SJSA1 (cell line): ENCODE data around the gene ADGRG7. TPM values are rescaled to one million over a fixed set of nuclear protein-coding genes. Genes with fewer than 3 reads are reported as not detected.
"Not testable (repeated sequence)": the region's sequence is repeated elsewhere in the genome, so short reads cannot be mapped to it uniquely, and the experiment has no call there.

Source experiments
- DNase-seq, 2 experiments: peaks; one replicate each; pipeline ENCODE4 v3.0.0-alpha.2; 2015 to 2020; ENCODE audit warnings: low spot score in 2 of 2, low read depth in 1 of 2
- H3K27ac ChIP-seq: fragments of 250-450 bp; sonication (Bioruptor Pico); 2 replicates; pipeline ENCODE4 v1.5.1; 2020; ENCODE audit warnings: mild to moderate bottlenecking, moderate library complexity
- H3K27me3 ChIP-seq: fragments of 250-450 bp; sonication (Bioruptor Pico); replicated peaks from 2 replicates; pipeline ENCODE4 v1.5.1; 2020; ENCODE audit warnings: mild to moderate bottlenecking, moderate library complexity
- H3K36me3 ChIP-seq: fragments of 250-450 bp; sonication (Bioruptor Pico); 2 replicates; pipeline ENCODE4 v1.5.1; 2020; ENCODE audit warnings: mild to moderate bottlenecking
- H3K4me1 ChIP-seq: fragments of 250-450 bp; sonication (Bioruptor Pico); replicated peaks from 2 replicates; pipeline ENCODE4 v1.6.1; 2021; ENCODE audit warnings: mild to moderate bottlenecking
- H3K4me3 ChIP-seq: fragments of 250-450 bp; sonication (Bioruptor Pico); 2 replicates; pipeline ENCODE4 v1.5.1; 2020; ENCODE audit warnings: mild to moderate bottlenecking
- H3K9me3 ChIP-seq: fragments of 250-450 bp; sonication (Bioruptor Pico); replicated peaks from 2 replicates; pipeline ENCODE4 v1.5.1; 2020; ENCODE audit warnings: mild to moderate bottlenecking
- total RNA-seq: library from RNA; depleted of rRNA; stranded (reverse); fragments of >200 nt; shearing (Covaris generic); gene quantifications from 2 replicates; pipeline ENCODE4 v1.2.3, GENCODE V29; 2014

The ADGRG7 gene
- total RNA-seq, 1 experiment from 2014 or later, result not detected

- no peak overlapping the region for H3K27ac ChIP-seq
- H3K4me3 ChIP-seq, result no peak overlapping the region
- no peaks in the 10 kb centered on the region for H3K9me3 ChIP-seq
- H3K36me3 ChIP-seq, result no peaks in the 10 kb centered on the region
- H3K27me3 ChIP-seq, result no peaks in the 10 kb centered on the region
- DNase-seq, result no peak
- no peaks in the 10 kb centered on the region for H3K4me1 ChIP-seq
These were observed 32.2 kb downstream of the ADGRG7 start for GRCh38 chr3:100641471-100642032.

- no peaks in the 10 kb centered on the region for H3K36me3 ChIP-seq
- DNase-seq, result no peak
- no peak overlapping the region for H3K27ac ChIP-seq
- peaks cover 4% of the 10 kb centered on the region; the same call in 1 of the 2 replicates for H3K4me1 ChIP-seq
- H3K4me3 ChIP-seq, result no peak overlapping the region
- no peaks in the 10 kb centered on the region for H3K27me3 ChIP-seq
- H3K9me3 ChIP-seq, result no peaks in the 10 kb centered on the region
These were observed 36.5 kb downstream of the ADGRG7 start for GRCh38 chr3:100645913-100646312.

GRCh38 chr3:100647171-100647570 lies 37.8 kb downstream of the ADGRG7 start:
- H3K4me3 ChIP-seq, result no peak overlapping the region
- peaks cover 8% of the 10 kb centered on the region; the same call in 1 of the 2 replicates for H3K4me1 ChIP-seq
- no peaks in the 10 kb centered on the region for H3K36me3 ChIP-seq
- H3K9me3 ChIP-seq, result no peaks in the 10 kb centered on the region
- H3K27me3 ChIP-seq, result no peaks in the 10 kb centered on the region
- no peak for DNase-seq
- H3K27ac ChIP-seq, result no peak overlapping the region

GRCh38 chr3:100647657-100648056 lies 38.3 kb downstream of the ADGRG7 start:
- Histone ChIP-seq H3K27me3 (no peaks in the 10 kb centered on the region), H3K4me3 (no peak overlapping the region), H3K27ac (no peak overlapping the region), H3K9me3 (no peaks in the 10 kb centered on the region), H3K36me3 (no peaks in the 10 kb centered on the region), H3K4me1 (peaks cover 8% of the 10 kb centered on the region; the same call in 1 of the 2 replicates)
- no peak for DNase-seq

- peak in 1 of 2 experiments; percentile 10 for DNase-seq
- no peaks in the 10 kb centered on the region for H3K9me3 ChIP-seq
- no peak overlapping the region for H3K27ac ChIP-seq
- no peaks in the 10 kb centered on the region for H3K27me3 ChIP-seq
- H3K4me1 ChIP-seq, result peaks cover 8% of the 10 kb centered on the region; the same call in 1 of the 2 replicates
- H3K36me3 ChIP-seq, result no peaks in the 10 kb centered on the region
- H3K4me3 ChIP-seq, result no peak overlapping the region
These were observed 41.5 kb downstream of the ADGRG7 start for GRCh38 chr3:100650651-100651619.

- DNase-seq, result no peak
- H3K4me3 ChIP-seq, result no peak overlapping the region
- H3K9me3 ChIP-seq, result no peaks in the 10 kb centered on the region
- H3K27ac ChIP-seq, result no peak overlapping the region
- H3K36me3 ChIP-seq, result no peaks in the 10 kb centered on the region
- peaks cover 8% of the 10 kb centered on the region; the same call in 1 of the 2 replicates for H3K4me1 ChIP-seq
- H3K27me3 ChIP-seq, result no peaks in the 10 kb centered on the region
These were observed 44.3 kb downstream of the ADGRG7 start for GRCh38 chr3:100653604-100654294.

GRCh38 chr3:100656945-100657344 lies 47.5 kb downstream of the ADGRG7 start:
- no peaks in the 10 kb centered on the region for H3K9me3 ChIP-seq
- no peak overlapping the region for H3K27ac ChIP-seq
- no peak for DNase-seq
- 0 out of 2 replicates have a peak, but pooled peaks cover 4% of the 10 kb centered on the region for H3K27me3 ChIP-seq
- H3K4me1 ChIP-seq, result no peaks in the 10 kb centered on the region
- no peak overlapping the region for H3K4me3 ChIP-seq
- H3K36me3 ChIP-seq, result no peaks in the 10 kb centered on the region

- not testable (repeated sequence) for DNase-seq, H3K9me3 ChIP-seq
These were observed 51.9 kb downstream of the ADGRG7 start for GRCh38 chr3:100661294-100661693.

GRCh38 chr3:100662113-100662823 lies 52.9 kb downstream of the ADGRG7 start:
- Histone ChIP-seq H3K4me3 (no peak overlapping the region), H3K9me3 (0 out of 2 replicates have a peak, but pooled peaks cover 4% of the 10 kb centered on the region), H3K27ac (no peak overlapping the region), H3K4me1 (no peaks in the 10 kb centered on the region), H3K27me3 (0 out of 2 replicates have a peak, but pooled peaks cover 4% of the 10 kb centered on the region), H3K36me3 (no peaks in the 10 kb centered on the region)
- no peak for DNase-seq

More at GRCh38 chr3:100661294-100661693, 51.9 kb downstream of the ADGRG7 start:
- not testable (repeated sequence) for H3K27me3 ChIP-seq, H3K36me3 ChIP-seq, H3K4me3 ChIP-seq, H3K4me1 ChIP-seq, H3K27ac ChIP-seq

- no peak overlapping the region for H3K4me3 ChIP-seq
- no peak overlapping the region for H3K27ac ChIP-seq
- DNase-seq, result no peak
- H3K4me1 ChIP-seq, result no peaks in the 10 kb centered on the region
- no peaks in the 10 kb centered on the region for H3K27me3 ChIP-seq
- H3K9me3 ChIP-seq, result 0 out of 2 replicates have a peak, but pooled peaks cover 4% of the 10 kb centered on the region
- no peaks in the 10 kb centered on the region for H3K36me3 ChIP-seq
These were observed 55.8 kb downstream of the ADGRG7 start for GRCh38 chr3:100665230-100665629.

GRCh38 chr3:100666699-100667098 lies 57.3 kb downstream of the ADGRG7 start:
- not testable (repeated sequence) for DNase-seq, H3K4me3 ChIP-seq

GRCh38 chr3:100667316-100667715 lies 57.9 kb downstream of the ADGRG7 start:
- H3K4me3 ChIP-seq, H3K36me3 ChIP-seq: not testable (repeated sequence)

More at GRCh38 chr3:100666699-100667098, 57.3 kb downstream of the ADGRG7 start:
- H3K27ac ChIP-seq, H3K4me1 ChIP-seq, H3K36me3 ChIP-seq, H3K9me3 ChIP-seq, H3K27me3 ChIP-seq: not testable (repeated sequence)

GRCh38 chr3:100670995-100671394 lies 61.6 kb downstream of the ADGRG7 start:
- H3K36me3 ChIP-seq, H3K27me3 ChIP-seq: not testable (repeated sequence)

More at GRCh38 chr3:100667316-100667715, 57.9 kb downstream of the ADGRG7 start:
- not testable (repeated sequence) for H3K4me1 ChIP-seq, DNase-seq, H3K9me3 ChIP-seq, H3K27me3 ChIP-seq, H3K27ac ChIP-seq

More at GRCh38 chr3:100670995-100671394, 61.6 kb downstream of the ADGRG7 start:
- not testable (repeated sequence) for H3K4me3 ChIP-seq, H3K27ac ChIP-seq, H3K9me3 ChIP-seq, H3K4me1 ChIP-seq, DNase-seq
